HL-60 (cell line): ENCODE data around the gene COQ8B.

Experiments
- DNase-seq, 2 experiments: peaks; one replicate each; pipeline ENCODE4 v3.0.0-alpha.2; 2010 to 2020; ENCODE audit warnings: low read depth in 1 of 2, low spot score in 1 of 2
- H3K27ac ChIP-seq: fragments of 250-450 bp; sonication (Bioruptor Pico); replicated peaks from 2 replicates; pipeline ENCODE4 v1.5.1; 2020; ENCODE audit warnings: mild to moderate bottlenecking, moderate library complexity
- H3K27me3 ChIP-seq: fragments of 250-450 bp; sonication (Bioruptor Pico); 2 replicates; pipeline ENCODE4 v1.5.1; 2021; ENCODE audit warnings: mild to moderate bottlenecking, moderate library complexity; ENCODE audit not compliant: insufficient read depth, poor library complexity, severe bottlenecking
- H3K4me3 ChIP-seq: replicated peaks from 2 replicates; pipeline ENCODE4 v1.5.1; 2011; ENCODE audit warnings: mild to moderate bottlenecking, control low read depth, low read length; ENCODE audit not compliant: insufficient read depth
- GABPA ChIP-seq: IDR thresholded peaks from 2 replicates; pipeline ENCODE4 v1.6.1; 2012; ENCODE audit warnings: low read depth
- POLR2AphosphoS5 ChIP-seq: IDR thresholded peaks from 2 replicates; pipeline ENCODE4 v1.6.1; 2012; ENCODE audit warnings: low read depth
- SPI1 ChIP-seq: IDR thresholded peaks from 2 replicates; pipeline ENCODE4 v1.6.1; 2012; ENCODE audit warnings: low read depth, mild to moderate bottlenecking, borderline replicate concordance
- TF ChIP-seq, protein P1 (sequence below): IDR thresholded peaks from 2 replicates; pipeline ENCODE4 v1.6.1; 2012; ENCODE audit warnings: low read depth; ENCODE audit not compliant: insufficient replicate concordance
- TF ChIP-seq, protein P2 (sequence below): IDR thresholded peaks from one replicate; pipeline ENCODE4 v1.5.1; 2011; ENCODE audit warnings: low read length, control low read depth, inconsistent platforms; ENCODE audit not compliant: insufficient read depth

COQ8B gene

DNA sequence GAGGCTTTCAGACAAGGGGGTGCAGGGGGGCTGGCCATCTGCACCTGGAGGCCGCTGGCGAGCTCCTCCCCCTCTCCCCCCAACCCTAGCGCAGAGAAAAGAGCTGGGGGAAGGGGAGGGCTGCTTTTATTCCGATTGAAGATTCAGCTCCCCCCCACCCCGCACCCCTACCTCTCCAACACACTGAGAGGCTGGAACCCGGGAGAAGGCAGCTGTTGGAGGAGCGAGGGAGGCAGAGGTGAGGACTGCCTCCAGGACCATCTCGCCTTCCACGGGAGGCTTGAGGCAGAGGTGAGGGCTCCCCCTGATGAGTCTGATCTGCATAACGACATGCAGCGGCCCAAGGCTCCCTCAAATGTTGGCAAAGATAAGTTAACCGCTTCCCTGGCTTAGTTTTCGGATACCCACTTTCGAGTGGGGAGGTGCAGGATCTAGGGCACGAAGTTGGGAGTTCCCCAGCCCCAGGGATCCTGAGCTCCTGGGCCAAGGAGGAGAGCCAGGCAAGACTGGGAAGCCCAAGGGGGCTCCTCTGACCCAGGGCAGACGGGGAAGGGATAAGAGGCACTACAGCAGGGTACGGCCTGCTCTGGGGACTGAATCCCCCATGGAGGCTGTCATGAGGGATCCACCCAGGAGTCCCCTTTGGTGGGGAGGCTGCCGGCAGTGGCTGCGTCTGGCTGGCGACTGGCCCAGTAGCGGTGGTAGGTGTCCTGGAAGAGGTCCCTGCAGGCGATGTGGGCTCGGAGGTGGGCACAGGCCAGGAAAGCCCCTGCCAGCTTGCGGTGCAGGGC is 25.1 kb downstream of the COQ8B start:
- no peak for DNase-seq
- Histone ChIP-seq H3K4me3 (no peak overlapping the region), H3K27ac (peak overlapping the region; percentile 91), H3K27me3 (no peaks in the 10 kb centered on the region)
- TF ChIP-seq, protein P1, sequence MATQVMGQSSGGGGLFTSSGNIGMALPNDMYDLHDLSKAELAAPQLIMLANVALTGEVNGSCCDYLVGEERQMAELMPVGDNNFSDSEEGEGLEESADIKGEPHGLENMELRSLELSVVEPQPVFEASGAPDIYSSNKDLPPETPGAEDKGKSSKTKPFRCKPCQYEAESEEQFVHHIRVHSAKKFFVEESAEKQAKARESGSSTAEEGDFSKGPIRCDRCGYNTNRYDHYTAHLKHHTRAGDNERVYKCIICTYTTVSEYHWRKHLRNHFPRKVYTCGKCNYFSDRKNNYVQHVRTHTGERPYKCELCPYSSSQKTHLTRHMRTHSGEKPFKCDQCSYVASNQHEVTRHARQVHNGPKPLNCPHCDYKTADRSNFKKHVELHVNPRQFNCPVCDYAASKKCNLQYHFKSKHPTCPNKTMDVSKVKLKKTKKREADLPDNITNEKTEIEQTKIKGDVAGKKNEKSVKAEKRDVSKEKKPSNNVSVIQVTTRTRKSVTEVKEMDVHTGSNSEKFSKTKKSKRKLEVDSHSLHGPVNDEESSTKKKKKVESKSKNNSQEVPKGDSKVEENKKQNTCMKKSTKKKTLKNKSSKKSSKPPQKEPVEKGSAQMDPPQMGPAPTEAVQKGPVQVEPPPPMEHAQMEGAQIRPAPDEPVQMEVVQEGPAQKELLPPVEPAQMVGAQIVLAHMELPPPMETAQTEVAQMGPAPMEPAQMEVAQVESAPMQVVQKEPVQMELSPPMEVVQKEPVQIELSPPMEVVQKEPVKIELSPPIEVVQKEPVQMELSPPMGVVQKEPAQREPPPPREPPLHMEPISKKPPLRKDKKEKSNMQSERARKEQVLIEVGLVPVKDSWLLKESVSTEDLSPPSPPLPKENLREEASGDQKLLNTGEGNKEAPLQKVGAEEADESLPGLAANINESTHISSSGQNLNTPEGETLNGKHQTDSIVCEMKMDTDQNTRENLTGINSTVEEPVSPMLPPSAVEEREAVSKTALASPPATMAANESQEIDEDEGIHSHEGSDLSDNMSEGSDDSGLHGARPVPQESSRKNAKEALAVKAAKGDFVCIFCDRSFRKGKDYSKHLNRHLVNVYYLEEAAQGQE: no peak
- no peak for TF ChIP-seq POLR2AphosphoS5
- no peak for TF ChIP-seq GABPA
- TF ChIP-seq, protein P2, sequence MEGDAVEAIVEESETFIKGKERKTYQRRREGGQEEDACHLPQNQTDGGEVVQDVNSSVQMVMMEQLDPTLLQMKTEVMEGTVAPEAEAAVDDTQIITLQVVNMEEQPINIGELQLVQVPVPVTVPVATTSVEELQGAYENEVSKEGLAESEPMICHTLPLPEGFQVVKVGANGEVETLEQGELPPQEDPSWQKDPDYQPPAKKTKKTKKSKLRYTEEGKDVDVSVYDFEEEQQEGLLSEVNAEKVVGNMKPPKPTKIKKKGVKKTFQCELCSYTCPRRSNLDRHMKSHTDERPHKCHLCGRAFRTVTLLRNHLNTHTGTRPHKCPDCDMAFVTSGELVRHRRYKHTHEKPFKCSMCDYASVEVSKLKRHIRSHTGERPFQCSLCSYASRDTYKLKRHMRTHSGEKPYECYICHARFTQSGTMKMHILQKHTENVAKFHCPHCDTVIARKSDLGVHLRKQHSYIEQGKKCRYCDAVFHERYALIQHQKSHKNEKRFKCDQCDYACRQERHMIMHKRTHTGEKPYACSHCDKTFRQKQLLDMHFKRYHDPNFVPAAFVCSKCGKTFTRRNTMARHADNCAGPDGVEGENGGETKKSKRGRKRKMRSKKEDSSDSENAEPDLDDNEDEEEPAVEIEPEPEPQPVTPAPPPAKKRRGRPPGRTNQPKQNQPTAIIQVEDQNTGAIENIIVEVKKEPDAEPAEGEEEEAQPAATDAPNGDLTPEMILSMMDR: no peak
- no peak for TF ChIP-seq SPI1

DNA sequence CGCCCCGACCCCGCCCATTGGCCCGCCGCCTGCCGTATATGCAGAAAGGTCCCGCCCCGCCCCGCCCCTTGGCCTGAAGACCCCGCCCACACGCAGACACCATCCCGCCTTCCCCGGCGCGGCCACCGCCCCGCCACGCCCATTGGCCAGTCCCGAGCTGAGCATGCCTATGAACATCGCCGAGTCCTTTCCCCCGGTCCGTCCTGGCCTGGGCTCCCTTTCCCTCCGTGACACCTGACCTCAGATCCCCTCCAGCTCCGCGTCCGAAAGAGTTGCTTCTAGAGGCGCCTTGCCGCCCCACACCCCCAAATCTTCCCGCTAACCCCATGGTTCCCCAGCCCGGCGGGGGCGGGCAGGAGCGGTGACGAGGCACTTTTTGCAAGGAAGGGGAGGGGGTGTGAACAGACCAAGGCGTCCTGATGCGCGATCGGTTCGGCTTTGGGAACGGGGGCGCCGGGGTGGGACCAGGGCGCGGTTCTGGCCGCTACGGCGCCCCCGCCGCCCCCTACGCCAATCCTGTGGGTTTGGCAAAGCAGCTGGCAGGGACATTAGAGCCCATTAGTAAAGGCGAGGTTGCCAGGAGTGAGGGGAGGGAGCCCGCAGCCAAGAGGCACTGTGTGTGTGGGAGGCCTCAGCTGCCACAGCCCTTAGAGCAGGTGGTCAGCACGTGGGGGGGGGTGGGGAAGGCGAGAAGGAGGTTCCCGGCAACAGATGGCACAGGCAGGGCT is 25.8 kb downstream of the COQ8B start:
- H3K27ac ChIP-seq: peak overlapping the region; percentile 91

DNA sequence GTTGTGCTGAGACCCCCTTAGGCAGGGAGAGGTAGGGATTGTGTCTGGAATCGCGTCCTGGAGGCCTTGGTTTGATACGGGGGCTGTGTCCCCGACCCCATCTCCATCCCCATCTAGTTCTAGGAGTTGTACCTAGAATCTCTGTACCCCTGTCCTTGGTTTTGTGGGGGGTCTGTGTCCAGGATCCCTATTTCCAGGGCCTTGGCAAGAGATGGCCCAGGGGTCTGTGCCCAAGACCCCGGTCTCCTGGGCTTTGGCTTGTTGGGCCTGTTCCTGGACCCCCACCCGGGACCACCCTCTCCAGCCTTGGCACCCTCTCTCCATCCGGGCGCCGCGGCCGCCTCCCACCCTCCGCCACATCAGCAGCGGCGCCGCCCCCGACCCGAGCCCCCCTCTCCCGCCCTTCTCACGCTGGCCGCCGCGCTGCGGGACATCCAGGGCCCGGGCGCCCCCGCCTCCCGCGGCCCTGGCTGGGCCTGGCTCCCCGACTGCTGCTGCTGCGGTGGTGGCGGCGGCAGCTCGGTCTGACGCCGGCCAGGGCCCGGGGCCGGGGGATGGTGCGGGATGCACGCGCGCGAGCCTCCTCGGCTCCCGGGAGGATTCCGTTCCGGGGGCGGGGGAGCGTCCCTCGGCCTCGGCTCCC is 26.5 kb downstream of the COQ8B start, which contains the start of gene NUMBL:
Gene NUMBL (minus strand): TSS at position 602 of the 643 bp plus-strand sequence. CDS start 168 bp downstream, at position 434.
- TF ChIP-seq, protein P2: no peak
- TF ChIP-seq SPI1 (no peak), GABPA (no peak), POLR2AphosphoS5 (no peak)
- TF ChIP-seq, protein P1: no peak
- DNase-seq: no peak
- Histone ChIP-seq H3K27me3 (no peaks in the 10 kb centered on the region), H3K4me3 (peak within 1 kb of the TSS; percentile 56), H3K27ac (peak within 1 kb of the TSS; percentile 91)

More for the DNA sequence above, 25.8 kb downstream of the COQ8B start:
- TF ChIP-seq, protein P1: no peak
- TF ChIP-seq POLR2AphosphoS5: peak; percentile 97
- Histone ChIP-seq H3K4me3 (peak overlapping the region; percentile 56), H3K27me3 (no peaks in the 10 kb centered on the region)
- DNase-seq: peak; percentile 76 to 87
